GM19467 (cell line): ENCODE data around the gene FARS2.

Experiments
- ATAC-seq: cut with Tn5 transposase; IDR thresholded peaks from one replicate; pipeline ENCODE4 v1.9.1; 2021; ENCODE audit warnings: mild to moderate bottlenecking, moderate library complexity; ENCODE audit not compliant: unreplicated experiment

Gene FARS2

DNA sequence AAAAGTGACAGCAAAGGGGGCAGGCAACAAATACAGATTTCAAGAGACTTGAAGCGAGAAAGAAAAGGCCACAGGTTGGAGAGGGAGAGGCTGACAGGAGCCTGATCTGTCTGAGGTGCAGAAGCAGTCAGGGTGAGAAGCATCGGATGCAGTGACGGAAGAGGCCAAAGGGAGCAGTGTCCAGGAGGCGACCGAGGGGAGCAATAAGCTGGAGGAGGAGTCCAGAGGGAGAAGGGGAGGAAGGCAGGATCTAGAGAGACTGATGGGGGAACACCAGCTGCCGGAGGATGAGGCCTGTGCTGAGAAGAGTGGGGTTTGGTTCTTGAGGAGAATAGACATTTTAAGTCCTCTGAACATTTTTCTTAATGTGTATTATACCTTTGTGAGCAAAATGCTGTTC, 23.8 kb downstream of the FARS2 start:
- no peak for ATAC-seq

- no peak for ATAC-seq
These were observed 24.2 kb downstream of the FARS2 start for GRCh38 chr6:5285526-5285925.

GRCh38 chr6:5286780-5287179, 25.5 kb downstream of the FARS2 start:
- no peak for ATAC-seq

GRCh38 chr6:5287205-5287965, 26.1 kb downstream of the FARS2 start:
- ATAC-seq = no peak

DNA sequence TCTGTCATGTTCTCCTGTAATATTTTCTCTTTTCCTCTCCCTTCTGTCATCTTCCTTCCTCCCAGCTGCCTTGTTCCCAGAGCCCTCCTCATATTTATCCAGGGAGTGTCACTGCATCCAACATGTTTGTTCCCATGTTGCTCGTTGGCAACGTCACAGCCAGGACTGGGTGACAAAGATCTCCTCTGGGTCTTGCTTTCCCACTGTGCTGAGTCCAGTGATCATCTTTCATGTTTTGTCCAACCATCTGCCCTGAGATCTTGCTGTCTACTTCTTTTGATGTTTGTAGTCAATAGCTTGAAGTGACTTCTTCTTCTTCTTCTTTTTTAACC, 26.6 kb downstream of the FARS2 start:
- no peak for ATAC-seq

DNA sequence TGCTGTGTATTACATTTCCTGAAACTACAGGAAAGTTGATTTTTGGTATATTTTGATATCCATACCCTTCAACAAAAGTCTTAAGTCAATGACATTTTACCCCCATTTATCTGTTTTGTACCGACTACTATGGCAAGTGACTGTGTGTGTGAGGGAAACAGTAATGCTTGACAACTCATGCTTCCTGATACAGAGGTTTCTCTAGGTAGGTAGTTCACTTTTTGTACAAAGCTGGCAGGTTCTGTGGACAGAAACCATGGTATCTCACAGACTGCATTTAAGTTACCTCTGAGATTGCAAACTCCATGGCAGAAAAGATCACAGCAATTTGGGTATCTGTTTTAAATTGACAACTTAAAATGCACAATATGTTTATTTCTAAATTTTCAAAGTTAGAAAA, 28.8 kb downstream of the FARS2 start:
- no peak for ATAC-seq

GRCh38 chr6:5290500-5290899, 29.2 kb downstream of the FARS2 start:
- no peak for ATAC-seq

- ATAC-seq = no peak
These were observed 30.8 kb downstream of the FARS2 start for GRCh38 chr6:5292154-5292553.

- no peak for ATAC-seq
These were observed 32.4 kb downstream of the FARS2 start for GRCh38 chr6:5293692-5294091.

GRCh38 chr6:5294392-5295211, 33.3 kb downstream of the FARS2 start:
- ATAC-seq = no peak

- no peak for ATAC-seq
These were observed 34.3 kb downstream of the FARS2 start for GRCh38 chr6:5295623-5296022.

DNA sequence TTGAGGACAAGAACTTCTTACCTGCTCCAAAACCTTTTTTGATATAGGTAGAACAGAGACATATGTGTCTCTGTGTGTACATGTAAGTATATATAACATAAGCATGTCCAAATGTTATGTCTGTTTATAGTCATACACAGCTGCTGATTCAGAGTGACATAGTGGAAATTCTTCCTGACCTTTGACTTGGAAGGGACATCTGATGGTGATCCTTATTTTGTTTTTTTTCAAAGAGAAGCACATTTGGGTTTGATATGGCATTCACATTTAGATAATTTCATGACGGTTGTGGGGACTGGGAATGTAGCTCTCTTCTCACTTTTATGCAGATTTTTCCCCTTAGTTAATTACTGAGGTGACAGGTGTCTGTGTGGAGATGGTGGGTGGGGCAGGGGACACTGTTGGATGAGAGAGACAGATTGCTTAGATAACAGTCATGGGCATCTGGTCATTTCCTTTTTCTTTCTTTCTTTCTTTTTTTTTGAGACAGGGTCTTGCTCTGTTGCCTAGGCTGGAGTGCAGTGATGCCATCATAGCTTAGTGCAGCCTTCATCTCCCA, 39.0 kb downstream of the FARS2 start:
- ATAC-seq = no peak

- peak; percentile 84 for ATAC-seq
These were observed 41.1 kb downstream of the FARS2 start for GRCh38 chr6:5302220-5302946.

DNA sequence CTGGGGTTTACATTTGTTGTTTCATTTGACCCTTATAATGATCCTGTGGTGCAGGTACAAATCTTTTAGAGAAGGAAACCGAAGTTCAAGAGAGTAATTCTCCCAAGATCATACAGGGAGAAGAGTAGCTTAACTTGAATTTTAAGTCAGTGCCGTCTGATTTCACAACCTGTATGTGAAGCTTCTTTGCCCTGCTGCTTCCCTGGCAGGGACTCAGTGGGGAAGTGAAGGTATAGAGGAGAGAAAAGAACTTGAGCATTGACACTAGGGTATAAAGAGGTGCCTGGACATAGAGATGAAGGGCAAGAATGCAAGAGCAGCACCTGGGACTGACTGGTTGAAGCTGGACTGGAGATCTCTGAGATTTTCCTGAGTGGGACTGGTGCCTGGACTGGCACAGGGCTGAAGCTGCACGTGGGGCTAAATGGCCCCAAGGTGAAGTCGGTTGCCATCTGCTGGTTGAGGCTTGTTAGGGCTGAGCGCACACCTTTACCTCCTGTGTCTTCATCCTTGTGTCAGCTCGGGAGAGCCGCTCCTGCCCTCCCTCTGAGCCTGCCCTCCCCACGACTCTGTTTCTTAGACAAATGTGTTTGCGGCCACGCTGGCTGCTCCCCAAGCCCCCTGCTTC, 41.8 kb downstream of the FARS2 start:
- peak; percentile 60 for ATAC-seq

DNA sequence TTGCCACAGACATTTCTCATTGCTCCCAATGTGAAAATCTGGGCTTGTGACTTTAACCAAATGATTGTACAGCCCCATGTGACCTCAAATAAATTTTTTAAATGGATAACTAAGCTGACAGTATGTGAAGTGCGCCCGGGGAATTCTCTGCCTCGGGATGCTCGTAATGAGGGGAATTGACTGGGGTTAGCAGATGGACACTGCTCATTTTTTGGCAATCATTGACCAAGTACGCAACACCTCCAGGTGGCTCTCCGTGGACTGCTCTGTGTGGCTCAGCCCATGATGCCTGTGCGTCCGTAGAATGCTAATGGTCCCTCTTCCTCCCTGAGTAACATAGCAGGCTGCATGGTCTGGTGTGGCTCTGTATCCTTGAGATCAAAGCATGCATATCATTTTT, 42.4 kb downstream of the FARS2 start:
- ATAC-seq = no peak

DNA sequence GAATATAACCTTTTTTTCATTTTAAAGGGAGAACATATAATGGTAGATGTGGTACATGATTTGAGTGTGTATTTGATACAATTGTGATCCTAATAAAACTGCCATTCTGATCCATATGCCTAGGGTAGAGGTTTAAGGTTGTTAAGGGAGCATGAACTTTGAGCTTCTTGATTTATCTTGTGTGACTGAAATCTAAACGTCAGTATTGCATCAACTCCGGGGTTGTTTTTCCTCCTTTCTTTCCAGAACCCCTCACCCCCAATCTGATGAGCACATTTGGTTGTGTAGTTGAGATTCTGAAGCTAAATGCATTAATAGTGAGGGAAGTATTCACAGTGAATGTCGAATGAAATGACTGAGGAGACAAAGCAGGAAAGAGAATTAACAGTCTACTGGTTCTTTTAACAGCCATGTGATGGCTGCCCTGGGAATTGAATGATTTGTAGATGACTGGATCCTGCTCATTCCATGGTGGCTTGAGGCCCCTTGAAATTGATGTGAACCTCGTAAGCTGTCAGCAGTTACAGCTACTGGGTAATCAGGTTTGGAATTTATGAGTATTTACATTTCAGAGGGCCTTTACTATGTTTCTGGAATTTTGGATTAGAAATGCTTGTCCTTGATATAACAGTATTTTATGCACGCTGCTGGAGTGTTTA, 44.8 kb downstream of the FARS2 start:
- no peak for ATAC-seq

GRCh38 chr6:5307058-5307457, 45.7 kb downstream of the FARS2 start:
- ATAC-seq = no peak

GRCh38 chr6:5308066-5308465, 46.8 kb downstream of the FARS2 start:
- no peak for ATAC-seq

DNA sequence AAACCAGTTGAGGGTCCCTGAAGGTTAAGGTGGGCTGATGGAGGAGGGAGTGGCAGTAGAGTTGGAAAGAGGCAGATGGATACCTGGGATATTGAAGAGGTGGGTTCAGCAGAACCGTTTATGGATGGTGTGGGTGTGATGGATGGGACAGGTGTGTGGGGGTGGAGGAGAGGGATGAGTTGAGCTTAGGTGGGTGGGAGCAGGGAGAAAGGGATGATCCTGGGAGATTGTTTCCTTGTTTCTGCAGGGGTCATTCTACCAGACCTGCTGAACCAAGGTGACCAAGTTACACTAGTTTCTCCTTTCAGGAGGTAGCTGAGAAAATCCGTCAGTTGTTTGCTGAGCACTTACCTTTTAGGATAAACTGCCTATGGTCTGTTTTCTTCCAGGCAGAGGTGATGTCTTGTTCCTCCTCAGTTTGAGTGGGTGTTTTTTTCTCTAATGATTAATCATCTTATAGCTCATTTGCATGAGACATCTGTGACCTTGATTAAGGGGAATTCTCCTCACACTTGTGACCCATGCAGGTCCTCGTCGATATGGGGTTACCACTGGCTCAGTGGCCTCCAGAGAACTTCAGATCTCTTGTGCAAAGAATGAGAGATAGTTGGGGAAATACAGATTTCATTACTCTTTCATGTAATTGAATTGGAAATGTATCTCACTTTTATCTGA, 53.0 kb downstream of the FARS2 start:
- ATAC-seq = no peak

GRCh38 chr6:5315881-5316280, 54.6 kb downstream of the FARS2 start:
- no peak for ATAC-seq
